ENCODE measurements around the gene POLDIP3.

POLDIP3 gene

DNA sequence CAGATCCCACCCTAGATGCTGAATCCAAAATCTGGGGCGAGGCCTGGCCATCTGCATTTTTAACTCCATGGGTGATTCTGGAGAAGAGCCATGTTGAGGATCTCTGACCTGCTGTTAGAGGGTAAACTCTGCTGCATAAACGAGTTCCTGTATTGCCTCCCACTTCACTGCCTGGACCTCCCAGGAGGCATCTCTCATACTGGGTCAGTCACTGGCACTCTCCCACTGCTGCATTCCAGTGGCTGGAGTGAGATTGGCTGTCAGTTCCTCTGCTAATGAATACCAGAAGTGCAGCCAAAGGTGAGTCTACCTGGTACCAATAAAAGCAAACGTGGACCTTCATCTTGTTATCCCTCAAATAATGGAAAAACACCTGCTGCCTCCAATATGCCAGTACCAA is 10.3 kb downstream of the POLDIP3 start:
- ChIA-PET POLR2A (interaction anchor here (0.6 to 1.2 kb wide), 2 partner anchors 11 to 1381 kb away, joined by 3 read pairs; no protein-coding TSS in a partner anchor), CTCF (no interaction called here)
- no peak for DNase-seq (ENCODE audit: extremely low spot score)
- TF ChIP-seq, protein P1, sequence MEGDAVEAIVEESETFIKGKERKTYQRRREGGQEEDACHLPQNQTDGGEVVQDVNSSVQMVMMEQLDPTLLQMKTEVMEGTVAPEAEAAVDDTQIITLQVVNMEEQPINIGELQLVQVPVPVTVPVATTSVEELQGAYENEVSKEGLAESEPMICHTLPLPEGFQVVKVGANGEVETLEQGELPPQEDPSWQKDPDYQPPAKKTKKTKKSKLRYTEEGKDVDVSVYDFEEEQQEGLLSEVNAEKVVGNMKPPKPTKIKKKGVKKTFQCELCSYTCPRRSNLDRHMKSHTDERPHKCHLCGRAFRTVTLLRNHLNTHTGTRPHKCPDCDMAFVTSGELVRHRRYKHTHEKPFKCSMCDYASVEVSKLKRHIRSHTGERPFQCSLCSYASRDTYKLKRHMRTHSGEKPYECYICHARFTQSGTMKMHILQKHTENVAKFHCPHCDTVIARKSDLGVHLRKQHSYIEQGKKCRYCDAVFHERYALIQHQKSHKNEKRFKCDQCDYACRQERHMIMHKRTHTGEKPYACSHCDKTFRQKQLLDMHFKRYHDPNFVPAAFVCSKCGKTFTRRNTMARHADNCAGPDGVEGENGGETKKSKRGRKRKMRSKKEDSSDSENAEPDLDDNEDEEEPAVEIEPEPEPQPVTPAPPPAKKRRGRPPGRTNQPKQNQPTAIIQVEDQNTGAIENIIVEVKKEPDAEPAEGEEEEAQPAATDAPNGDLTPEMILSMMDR (IDR thresholded peaks at IDR 0.05; ENCODE audit: control extremely low read depth, extremely low read depth, low read depth, missing control alignments) = no peak

GRCh38 chr22:42603427-42603826 is 11.3 kb downstream of the POLDIP3 start:
- TF ChIP-seq, protein P1 (IDR thresholded peaks at IDR 0.05; ENCODE audit: control extremely low read depth, extremely low read depth, low read depth, missing control alignments) = no peak
- ChIA-PET POLR2A (no interaction called here), CTCF (no interaction called here)
- no peak for DNase-seq (ENCODE audit: extremely low spot score)

DNA sequence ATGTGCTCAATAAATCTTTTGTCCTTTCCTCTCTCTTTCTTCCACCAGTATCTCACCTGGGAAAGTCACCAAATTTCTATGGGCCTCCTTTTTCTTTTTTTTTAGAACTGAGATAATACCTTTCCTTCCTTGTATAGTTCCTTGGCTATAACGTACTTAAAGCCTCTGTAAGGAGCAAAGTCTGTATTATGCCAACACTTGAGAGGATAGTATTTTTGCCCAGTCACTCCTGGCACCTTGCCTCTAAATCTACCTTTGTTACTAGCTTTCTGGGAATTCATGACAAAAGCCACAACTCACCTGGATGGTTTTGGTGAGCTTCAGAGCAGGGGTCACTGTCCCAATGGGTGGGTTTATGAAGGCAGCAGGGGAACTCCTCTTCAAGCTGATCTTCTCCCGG is 12.2 kb downstream of the POLDIP3 start:
- TF ChIP-seq, protein P1 (IDR thresholded peaks at IDR 0.05; ENCODE audit: control extremely low read depth, extremely low read depth, low read depth, missing control alignments) = no peak
- CTCF ChIA-PET = no interaction called here
- DNase-seq (ENCODE audit: extremely low spot score) = no peak
- POLR2A ChIA-PET = interaction anchor here (1.7 kb wide), 1 partner anchor 13 kb away, joined by 3 read pairs; no protein-coding TSS in a partner anchor

DNA sequence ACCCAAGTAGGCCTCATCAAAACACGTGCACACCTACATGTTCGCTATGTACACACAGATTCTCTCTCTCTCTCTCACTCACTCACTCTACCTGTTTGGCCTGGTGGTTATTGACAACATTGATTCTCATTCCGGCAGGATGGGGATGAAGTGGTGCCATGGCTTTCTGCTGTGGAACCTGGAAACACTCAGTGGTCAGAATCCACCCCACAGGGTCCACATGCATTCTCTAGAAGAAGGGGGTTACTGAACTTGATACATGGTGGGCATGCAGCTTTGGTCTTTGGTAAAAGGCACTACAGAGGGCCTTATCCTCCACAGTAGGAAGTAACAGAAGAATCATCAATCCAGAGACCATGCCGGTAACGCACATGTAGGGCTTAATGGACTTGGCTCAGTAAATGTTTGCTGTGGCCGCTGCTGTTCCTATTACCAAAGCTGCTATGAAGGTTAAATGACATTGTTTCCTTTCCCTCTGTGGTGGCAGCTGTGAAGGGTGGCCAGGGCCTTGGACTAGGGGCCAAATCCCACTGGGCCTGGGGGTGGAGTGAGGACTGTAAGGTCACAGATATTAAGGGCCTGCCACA is 12.7 kb downstream of the POLDIP3 start:
- CTCF ChIA-PET = interaction anchor here (1.8 kb wide), 1 partner anchor 11 kb away, joined by 6 read pairs; no protein-coding TSS in a partner anchor

DNA sequence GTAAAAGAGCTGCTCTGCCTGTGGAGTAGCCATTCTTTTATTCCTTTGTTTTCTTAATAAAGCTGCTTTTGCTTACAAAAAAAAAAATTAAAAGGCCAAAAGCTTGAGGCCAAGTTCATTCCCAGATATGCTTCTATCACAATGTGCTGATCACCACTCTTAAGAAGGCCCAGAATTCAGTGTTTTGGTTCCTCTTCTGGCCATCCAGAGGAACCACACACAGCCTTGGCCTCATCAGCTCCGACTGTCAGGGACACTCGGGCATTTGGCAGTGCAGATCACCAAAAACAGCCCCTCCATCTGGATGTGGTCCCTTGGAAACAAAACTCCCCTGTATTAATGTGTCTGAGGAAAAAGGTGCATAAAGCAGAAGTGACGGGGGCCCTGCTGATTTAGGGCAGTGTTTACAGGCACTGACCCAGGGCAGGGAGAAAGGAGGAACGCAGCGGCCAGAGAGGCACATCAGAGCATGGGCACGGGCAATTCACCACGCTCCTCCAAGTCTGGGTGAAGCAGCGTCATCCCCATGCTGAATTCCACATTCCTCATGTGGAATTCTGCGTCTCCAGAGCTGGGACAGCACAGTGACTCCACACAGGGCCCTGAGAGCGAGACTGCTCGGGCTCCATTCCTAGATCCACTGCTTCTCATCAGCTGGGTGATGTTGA is 17.7 kb downstream of the POLDIP3 start:
- ChIA-PET CTCF (interaction anchor here (1.0 to 2.4 kb wide), 2 partner anchors 8 to 64 kb away, joined by 3 to 6 read pairs; no protein-coding TSS in a partner anchor), POLR2A (interaction anchor here (0.6 to 1.0 kb wide), 2 partner anchors 18 to 70 kb away, joined by 3 read pairs; no protein-coding TSS in a partner anchor)
- DNase-seq (ENCODE audit: extremely low spot score) = no peak
- TF ChIP-seq, protein P1 (IDR thresholded peaks at IDR 0.05; ENCODE audit: control extremely low read depth, extremely low read depth, low read depth, missing control alignments) = no peak

More for the DNA sequence above, 12.7 kb downstream of the POLDIP3 start:
- DNase-seq (ENCODE audit: extremely low spot score) = no peak
- POLR2A ChIA-PET = interaction anchor here (1.7 kb wide), 1 partner anchor 14 kb away, joined by 3 read pairs; no protein-coding TSS in a partner anchor
- TF ChIP-seq, protein P1 (IDR thresholded peaks at IDR 0.05; ENCODE audit: control extremely low read depth, extremely low read depth, low read depth, missing control alignments) = no peak

DNA sequence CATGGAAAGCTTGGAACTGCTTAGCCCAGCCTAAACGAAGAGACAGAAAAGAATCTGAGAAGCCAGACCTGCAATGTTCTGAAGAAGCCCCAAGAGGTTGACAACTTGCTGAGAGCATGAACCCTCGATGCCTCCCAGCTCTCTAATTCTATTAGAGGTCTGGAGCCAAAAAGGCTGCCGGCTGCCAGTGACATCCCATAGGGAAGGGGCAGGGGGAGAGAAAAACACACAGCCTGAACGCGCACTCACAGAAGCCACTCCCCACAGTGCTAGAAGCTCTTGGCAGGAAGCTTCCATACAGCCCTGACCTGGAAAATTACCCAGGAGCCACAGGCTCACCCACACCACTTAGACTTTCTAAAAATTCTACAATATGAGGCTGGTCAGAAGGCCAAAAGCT is 18.3 kb downstream of the POLDIP3 start:
- ChIA-PET POLR2A (interaction anchor here (1.0 to 1.3 kb wide), 2 partner anchors 14 to 70 kb away, joined by 3 read pairs; no protein-coding TSS in a partner anchor), CTCF (interaction anchor here (1.0 to 2.4 kb wide), 4 partner anchors 7 to 63 kb away, joined by 3 to 6 read pairs (median 3); no protein-coding TSS in a partner anchor)
- TF ChIP-seq, protein P1 (IDR thresholded peaks at IDR 0.05; ENCODE audit: control extremely low read depth, extremely low read depth, low read depth, missing control alignments) = no peak
- no peak for DNase-seq (ENCODE audit: extremely low spot score)
